RWPE2 (cell line): Measurements from ENCODE around the gene CASP7.

Source experiments
- ATAC-seq: fragments of 200-7000 bp; cut with Tn5 transposase; 3 replicates; pipeline ENCODE4 v1.9.1; 2021; ENCODE audit warnings: low read depth
- DNase-seq: peaks from one replicate; pipeline ENCODE4 v3.0.0-alpha.2; 2020; ENCODE audit warnings: low spot score
- H3K27ac ChIP-seq: fragments of 450-650 bp; 2 replicates; pipeline ENCODE4 v1.5.1; 2017; ENCODE audit warnings: mild to moderate bottlenecking; ENCODE audit not compliant: poor library complexity, severe bottlenecking
- H3K27me3 ChIP-seq: fragments of 250-450 bp; sonication (Bioruptor Pico); 2 replicates; pipeline ENCODE4 v1.5.1; 2021; ENCODE audit warnings: mild to moderate bottlenecking, moderate library complexity; ENCODE audit not compliant: insufficient read depth, poor library complexity, severe bottlenecking
- H3K36me3 ChIP-seq: fragments of 250-450 bp; sonication (Bioruptor Pico); 2 replicates; pipeline ENCODE4 v1.5.1; 2020; ENCODE audit warnings: low read depth, mild to moderate bottlenecking, moderate library complexity
- H3K4me1 ChIP-seq: fragments of 250-450 bp; sonication (Bioruptor Pico); 2 replicates; pipeline ENCODE4 v1.5.1; 2021; ENCODE audit warnings: mild to moderate bottlenecking, moderate library complexity; ENCODE audit not compliant: insufficient read depth, poor library complexity, severe bottlenecking
- H3K4me3 ChIP-seq: fragments of 250-450 bp; sonication (Bioruptor Pico); 2 replicates; pipeline ENCODE4 v1.5.1; 2021; ENCODE audit warnings: mild to moderate bottlenecking, moderate library complexity; ENCODE audit not compliant: severe bottlenecking
- H3K9me3 ChIP-seq: fragments of 250-450 bp; sonication (Bioruptor Pico); 2 replicates; pipeline ENCODE4 v1.5.1; 2021; ENCODE audit warnings: mild to moderate bottlenecking, moderate library complexity; ENCODE audit not compliant: severe bottlenecking
- CTCF ChIP-seq: fragments of 450-650 bp; IDR thresholded peaks from one replicate; pipeline ENCODE4 v1.5.1; 2017; ENCODE audit warnings: mild to moderate bottlenecking, moderate library complexity; ENCODE audit not compliant: poor library complexity, severe bottlenecking

CASP7 gene

GRCh38 chr10:113695691-113696090 is 16.0 kb downstream of the CASP7 start:
- H3K27me3 ChIP-seq: no peaks in the 10 kb centered on the region
- DNase-seq (no peak), ATAC-seq (no peak)
- TF ChIP-seq CTCF: no peak
- no peak overlapping the region for H3K4me3 ChIP-seq
- no peaks in the 10 kb centered on the region for H3K9me3 ChIP-seq
- peaks cover 19% of the 10 kb centered on the region for H3K36me3 ChIP-seq
- H3K27ac ChIP-seq: no peak overlapping the region
- H3K4me1 ChIP-seq: no peaks in the 10 kb centered on the region

- no peaks in the 10 kb centered on the region for H3K4me1 ChIP-seq
- DNase-seq (no peak), ATAC-seq (no peak)
- no peaks in the 10 kb centered on the region for H3K27me3 ChIP-seq
- no peak overlapping the region for H3K4me3 ChIP-seq
- TF ChIP-seq CTCF: no peak
- no peaks in the 10 kb centered on the region for H3K9me3 ChIP-seq
- H3K27ac ChIP-seq: no peak overlapping the region
- peaks cover 19% of the 10 kb centered on the region for H3K36me3 ChIP-seq
These were observed 17.9 kb downstream of the CASP7 start for GRCh38 chr10:113697595-113697994.

- no peaks in the 10 kb centered on the region for H3K27me3 ChIP-seq
- no peak overlapping the region for H3K4me3 ChIP-seq
- DNase-seq: no peak
- ATAC-seq: peak; percentile 59; the same call in 2 of the 3 replicates
- no peaks in the 10 kb centered on the region for H3K9me3 ChIP-seq
- no peak overlapping the region for H3K27ac ChIP-seq
- TF ChIP-seq CTCF: peak; percentile 82
- no peaks in the 10 kb centered on the region for H3K4me1 ChIP-seq
- peaks cover 5% of the 10 kb centered on the region for H3K36me3 ChIP-seq
These were observed 25.1 kb downstream of the CASP7 start for GRCh38 chr10:113704637-113705343.

GRCh38 chr10:113705344-113705652 is 25.6 kb downstream of the CASP7 start:
- no peaks in the 10 kb centered on the region for H3K9me3 ChIP-seq
- peaks cover 2% of the 10 kb centered on the region for H3K36me3 ChIP-seq
- TF ChIP-seq CTCF: peak; percentile 62
- ATAC-seq: no peak
- H3K27me3 ChIP-seq: no peaks in the 10 kb centered on the region
- H3K27ac ChIP-seq: no peak overlapping the region
- H3K4me3 ChIP-seq: no peak overlapping the region
- no peak for DNase-seq
- H3K4me1 ChIP-seq: no peaks in the 10 kb centered on the region

GRCh38 chr10:113706623-113707022 is 26.9 kb downstream of the CASP7 start:
- TF ChIP-seq CTCF: no peak
- ATAC-seq: no peak
- Histone ChIP-seq H3K36me3 (no peaks in the 10 kb centered on the region; the same call in 1 of the 2 replicates), H3K4me3 (no peak overlapping the region), H3K4me1 (no peaks in the 10 kb centered on the region), H3K27ac (no peak overlapping the region), H3K9me3 (no peaks in the 10 kb centered on the region), H3K27me3 (no peaks in the 10 kb centered on the region)
- no peak for DNase-seq
